H1 (cell line): ENCODE data around the gene CCDC179. TPM values are rescaled to one million over a fixed set of nuclear protein-coding genes. Genes with fewer than 3 reads are reported as not detected.

Experiments used
- CTCF ChIA-PET: fragments of 300-600 bp; sonication (Branson Sonifier 250); formaldehyde crosslinking; loops from one replicate; lab custom pipeline; 2021; ENCODE audit not compliant: partially characterized antibody; lab: Charles Lee
- POLR2A ChIA-PET: fragments of 300-600 bp; sonication (Branson Sonifier 250); formaldehyde crosslinking; loops from one replicate; lab custom pipeline; 2021; ENCODE audit warnings: inconsistent platforms; ENCODE audit not compliant: partially characterized antibody; lab: Charles Lee
- DNase-seq, 2 experiments: peaks; one replicate each; pipeline versions ENCODE4 v3.0.0 to v3.0.0-alpha.2; 2010 to 2022; ENCODE audit warnings: low spot score in 2 of 2, low read depth in 1 of 2, mixed read lengths in 1 of 2
- FAIRE-seq: peaks from 2 replicates; lab custom pipeline; 2011; peaks lifted over from hg19 to GRCh38; lab: Jason Lieb, UNC
- H2AFZ ChIP-seq: 2 replicates; pipeline ENCODE4 v1.8.1; 2012; ENCODE audit warnings: low read length, inconsistent platforms
- H2AK5ac ChIP-seq: 2 replicates; pipeline ENCODE4 v1.6.1; 2013; ENCODE audit warnings: low read depth, low read length
- H2BK120ac ChIP-seq: replicated peaks from 2 replicates; pipeline ENCODE3; 2013; ENCODE audit warnings: low read depth, low read length, inconsistent platforms
- H2BK12ac ChIP-seq: 2 replicates; pipeline ENCODE4 v1.6.1; 2013; ENCODE audit warnings: low read depth, low read length
- H2BK15ac ChIP-seq: 2 replicates; pipeline ENCODE4 v1.6.1; 2013; ENCODE audit warnings: low read length
- H2BK20ac ChIP-seq: 2 replicates; pipeline ENCODE4 v1.6.1; 2013; ENCODE audit warnings: low read length
- H2BK5ac ChIP-seq: 2 replicates; pipeline ENCODE4 v1.6.1; 2013; ENCODE audit warnings: low read depth, low read length
- H3K14ac ChIP-seq: 2 replicates; pipeline ENCODE4 v1.6.1; 2013; ENCODE audit warnings: inconsistent platforms; ENCODE audit not compliant: insufficient read length
- H3K18ac ChIP-seq: 2 replicates; pipeline ENCODE4 v1.6.1; 2013; ENCODE audit warnings: low read length; ENCODE audit errors: extremely low read depth
- H3K23ac ChIP-seq: 2 replicates; pipeline ENCODE4 v1.6.1; 2013; ENCODE audit warnings: inconsistent platforms; ENCODE audit not compliant: insufficient read length
- H3K23me2 ChIP-seq: 2 replicates; pipeline ENCODE4 v1.6.1; 2013; ENCODE audit warnings: low read depth, low read length
- H3K27ac ChIP-seq: 2 replicates; pipeline ENCODE4 v1.6.1; 2011; ENCODE audit warnings: low read depth, low read length, inconsistent platforms
- H3K27me3 ChIP-seq, 4 experiments: replicated peaks in 1 of 4; 1 replicate in 1 of 4; 2 replicates in 3 of 4; pipeline versions ENCODE4 v1.6.1 to v1.8.1; 2011 to 2013; ENCODE audit warnings: low read length in 3 of 4, mild to moderate bottlenecking in 3 of 4, inconsistent platforms in 2 of 4, mixed read lengths in 2 of 4, moderate library complexity in 1 of 4; ENCODE audit not compliant: control insufficient read depth in 3 of 4, insufficient read depth in 3 of 4; ENCODE audit errors: extremely low read depth in 1 of 4
- H3K36me3 ChIP-seq, 4 experiments: 2 replicates each; pipeline versions ENCODE4 v1.6.1 to v1.8.1; 2011 to 2013; ENCODE audit warnings: mild to moderate bottlenecking in 4 of 4, low read length in 3 of 4, moderate library complexity in 2 of 4, control low read depth in 1 of 4, inconsistent platforms in 1 of 4; ENCODE audit not compliant: insufficient read depth in 4 of 4, control insufficient read depth in 2 of 4
- H3K4ac ChIP-seq: replicated peaks from 2 replicates; pipeline ENCODE3; 2013; ENCODE audit warnings: low read length, low read depth, mixed read lengths, inconsistent platforms; ENCODE audit not compliant: insufficient read length
- H3K4me1 ChIP-seq, 4 experiments: replicated peaks in 1 of 4; 1 replicate in 1 of 4; 2 replicates in 3 of 4; pipeline versions ENCODE4 v1.6.1 to v1.8.1; 2011 to 2013; ENCODE audit warnings: low read length in 3 of 4, inconsistent platforms in 2 of 4, mixed read lengths in 1 of 4; ENCODE audit not compliant: insufficient read depth in 4 of 4, control insufficient read depth in 3 of 4
- H3K4me2 ChIP-seq, 2 experiments: 2 replicates each; pipeline versions ENCODE4 v1.6.1 to v1.8.1; 2011 to 2013; ENCODE audit warnings: low read depth in 2 of 2, low read length in 2 of 2, control low read depth in 1 of 2, inconsistent platforms in 1 of 2, mild to moderate bottlenecking in 1 of 2; ENCODE audit not compliant: insufficient read depth in 1 of 2
- H3K4me3 ChIP-seq, 4 experiments: fragments of 200-600, 300-600 bp in 1 of 4; sonication (generic), shearing (Covaris generic), sonication (Bioruptor Twin) in 1 of 4; 2 replicates each; pipeline versions ENCODE4 v1.5.1 to v1.8.1; 2011 to 2016; ENCODE audit warnings: low read length in 4 of 4, low read depth in 3 of 4, control low read depth in 2 of 4, inconsistent platforms in 2 of 4, mild to moderate bottlenecking in 2 of 4, mixed read lengths in 1 of 4, moderate library complexity in 1 of 4; ENCODE audit not compliant: insufficient read depth in 2 of 4; ENCODE audit errors: extremely low read depth in 1 of 4
- H3K56ac ChIP-seq: replicated peaks from 2 replicates; pipeline ENCODE3; 2013; ENCODE audit warnings: low read depth, mild to moderate bottlenecking, mixed read lengths, low read length, inconsistent platforms; ENCODE audit not compliant: insufficient read length
- H3K79me1 ChIP-seq: 2 replicates; pipeline ENCODE4 v1.6.1; 2013; ENCODE audit warnings: low read depth, low read length, control low read depth
- H3K79me2 ChIP-seq, 2 experiments: 2 replicates each; pipeline versions ENCODE4 v1.6.1 to v1.8.1; 2012 to 2013; ENCODE audit warnings: low read length in 2 of 2, mild to moderate bottlenecking in 2 of 2, inconsistent platforms in 1 of 2; ENCODE audit not compliant: insufficient read depth in 2 of 2, control insufficient read depth in 1 of 2
- H3K9ac ChIP-seq, 4 experiments: replicated peaks in 1 of 4; 1 replicate in 1 of 4; 2 replicates in 3 of 4; pipeline versions ENCODE4 v1.6.1 to v1.8.1; 2011 to 2013; ENCODE audit warnings: low read depth in 3 of 4, low read length in 3 of 4, control low read depth in 2 of 4, mild to moderate bottlenecking in 2 of 4, moderate library complexity in 2 of 4, inconsistent platforms in 1 of 4; ENCODE audit errors: extremely low read depth in 1 of 4
- H3K9me3 ChIP-seq, 2 experiments: 2 replicates each; pipeline versions ENCODE4 v1.6.1 to v1.8.1; 2012 to 2013; ENCODE audit warnings: mild to moderate bottlenecking in 2 of 2, moderate library complexity in 2 of 2, control low read depth in 1 of 2, inconsistent platforms in 1 of 2, low read depth in 1 of 2, low read length in 1 of 2, mixed read lengths in 1 of 2; ENCODE audit not compliant: insufficient read depth in 2 of 2
- H4K20me1 ChIP-seq, 2 experiments: replicated peaks in 1 of 2; 2 replicates each; pipeline versions ENCODE3 to v1.8.1; 2011 to 2013; ENCODE audit warnings: inconsistent platforms in 2 of 2, low read length in 2 of 2, mild to moderate bottlenecking in 1 of 2; ENCODE audit not compliant: insufficient read depth in 2 of 2, control insufficient read depth in 1 of 2
- H4K5ac ChIP-seq: 2 replicates; pipeline ENCODE4 v1.6.1; 2013; ENCODE audit warnings: low read length, low read depth, mixed read lengths, inconsistent platforms; ENCODE audit not compliant: insufficient read length
- H4K8ac ChIP-seq: 2 replicates; pipeline ENCODE4 v1.8.0; 2013; ENCODE audit warnings: mild to moderate bottlenecking, moderate library complexity, low read length, inconsistent platforms; ENCODE audit not compliant: insufficient read depth; ENCODE audit errors: extremely low read depth
- H4K91ac ChIP-seq: replicated peaks from 2 replicates; pipeline ENCODE3; 2013; ENCODE audit warnings: low read length, mixed read lengths, inconsistent platforms; ENCODE audit not compliant: insufficient read length
- ASH2L ChIP-seq: fragments of 200-600, 300-600 bp; sonication (generic); IDR thresholded peaks from one replicate; pipeline ENCODE4 v1.7.1; 2017; ENCODE audit warnings: low read length
- ATF3 ChIP-seq: IDR thresholded peaks from 2 replicates; pipeline ENCODE4 v1.6.1; 2011; ENCODE audit warnings: low read depth, mild to moderate bottlenecking, low read length; ENCODE audit not compliant: insufficient read depth
- BRCA1 ChIP-seq: IDR thresholded peaks from 2 replicates; pipeline ENCODE4 v1.6.1; 2012; ENCODE audit warnings: low read depth, low read length, improper control_type of control experiment
- CBX8 ChIP-seq: fragments of 300-800, 300-1000 bp; sonication (generic); IDR thresholded peaks from 2 replicates; pipeline ENCODE4 v1.7.1; 2016; ENCODE audit warnings: low read depth, low read length, borderline replicate concordance
- POLR2A ChIP-seq, 2 experiments: IDR thresholded peaks; 1 replicate in 1 of 2; 2 replicates in 1 of 2; pipeline ENCODE4 v1.6.1; 2011; ENCODE audit warnings: low read depth in 2 of 2, low read length in 2 of 2, mild to moderate bottlenecking in 2 of 2; ENCODE audit errors: control extremely low read depth in 1 of 2
- RBBP5 ChIP-seq: IDR thresholded peaks from 2 replicates; pipeline ENCODE4 v1.7.1; 2012; ENCODE audit warnings: low read depth, mild to moderate bottlenecking, inconsistent platforms, low read length, moderate library complexity, borderline replicate concordance
- RFX5 ChIP-seq: IDR thresholded peaks from 2 replicates; pipeline ENCODE4 v1.6.1; 2011; ENCODE audit warnings: low read depth, low read length, improper control_type of control experiment, borderline replicate concordance
- SP1 ChIP-seq: IDR thresholded peaks from 2 replicates; pipeline ENCODE4 v1.6.1; 2011; ENCODE audit warnings: low read depth, low read length
- TEAD4 ChIP-seq: IDR thresholded peaks from 2 replicates; pipeline ENCODE4 v1.6.1; 2012; ENCODE audit warnings: low read depth, low read length, inconsistent platforms, mixed read lengths
- WGBS, 2 experiments: shearing (Covaris generic) in 1 of 2; methylation state at CpG; one replicate each; pipeline versions ENCODE4 v1.1.6 to v1.1.7; 2013 to 2015; ENCODE audit warnings: low lambda C conversion rate in 2 of 2, mixed read lengths in 2 of 2, inconsistent platforms in 1 of 2, low coverage in 1 of 2, missing lambda C conversion rate in 1 of 2; ENCODE audit not compliant: insufficient replicate concordance in 2 of 2, insufficient coverage in 1 of 2, insufficient read length in 1 of 2; ENCODE audit errors: extremely low coverage in 1 of 2, missing lambda C conversion rate in 1 of 2; 5-methylcytosine and 5-hydroxymethylcytosine counted together
- polyA plus RNA-seq, 7 experiments: library from polyadenylated mRNA; depleted of rRNA in 3 of 7; stranded (reverse) in 5 of 7; unstranded in 2 of 7; fragments of >200 nt in 5 of 7; fragments of 200-250 nt in 2 of 7; gene quantifications; 1 replicate in 5 of 7; 2 replicates in 1 of 7; 4 replicates in 1 of 7; pipeline versions ENCODE4 v1.2.1 to v1.2.3, GENCODE V29; 2011 to 2013; ENCODE audit warnings: missing spikeins in 2 of 7, mixed read lengths in 2 of 7
- total RNA-seq: library from RNA; stranded (reverse); fragmentation: NEBNext Ultra II Directional; extraction: Animal tissue kit (Norgen Biotek cat#: 25700); gene quantifications from 2 replicates; pipeline ENCODE4 v1.2.1, GENCODE V29; 2021

Gene CCDC179
- total and polyA plus RNA-seq, 2 of the 8 experiments (the other 6 are each of a cell fraction or from before 2014, with no cell fraction given) = not detected

GRCh38 chr11:22869325-22869724, 9.1 kb upstream of the CCDC179 start:
- 82% methylated on average over 3 of the region's 3 CpGs; no CpG with 5 or more reads in 1 of the 2 experiments for WGBS, 2 experiments
- no peak overlapping the region for H2BK15ac ChIP-seq

More at GRCh38 chr11:22869325-22869724, 9.1 kb upstream of the CCDC179 start:
- ChIA-PET POLR2A (no interaction called here), CTCF (no interaction called here)
- no peak overlapping the region for H3K14ac ChIP-seq
- H4K8ac ChIP-seq = no peak overlapping the region
- H3K79me2 ChIP-seq = no peaks in the 10 kb centered on the region
- no peaks in the 10 kb centered on the region for H3K9me3 ChIP-seq
- H3K4ac ChIP-seq = no peak overlapping the region
- no peak overlapping the region for H3K27ac ChIP-seq
- H3K23ac ChIP-seq = no peak overlapping the region
- no peak overlapping the region for H3K4me2 ChIP-seq
- no peak overlapping the region for H3K56ac ChIP-seq
- H3K4me3 ChIP-seq = no peak overlapping the region
- FAIRE-seq (no peak), DNase-seq (no peak)
- no peaks in the 10 kb centered on the region for H3K36me3 ChIP-seq
- no peak overlapping the region for H4K91ac ChIP-seq
- H4K5ac ChIP-seq = no peak overlapping the region
- TF ChIP-seq RFX5 (no peak), BRCA1 (no peak), ATF3 (no peak), CBX8 (no peak), POLR2A (IDR thresholded peaks at IDR 0.05; ENCODE audit: control extremely low read depth in 1 of 2, low read depth in 2 of 2, low read length in 2 of 2) (no peak), SP1 (no peak), TEAD4 (no peak), RBBP5 (no peak), ASH2L (no peak)
- H2BK5ac ChIP-seq = no peak overlapping the region
- H3K27me3 ChIP-seq = no peaks in the 10 kb centered on the region
- H4K20me1 ChIP-seq = no peaks in the 10 kb centered on the region
- H3K9ac ChIP-seq = no peak overlapping the region
- no peak overlapping the region for H2BK20ac ChIP-seq
- no peaks in the 10 kb centered on the region for H3K23me2 ChIP-seq
- H2BK120ac ChIP-seq = no peak overlapping the region
- no peaks in the 10 kb centered on the region for H3K4me1 ChIP-seq
- H2BK12ac ChIP-seq = no peak overlapping the region
- no peak overlapping the region for H3K18ac ChIP-seq
- H3K79me1 ChIP-seq = no peaks in the 10 kb centered on the region
- no peak overlapping the region for H2AK5ac ChIP-seq
- no peak overlapping the region for H2AFZ ChIP-seq
